Osteoblast (primary cell): ENCODE measurements around the gene PHF2. TPM values are rescaled to one million over a fixed set of nuclear protein-coding genes. Genes with fewer than 3 reads are reported as not detected.

ENCODE experiments used
- DNase-seq: peaks from one replicate; pipeline ENCODE4 v3.0.0; 2011; ENCODE audit warnings: low spot score, mixed read lengths; ENCODE audit not compliant: insufficient read length; ENCODE audit errors: missing footprints
- H2AFZ ChIP-seq: 2 replicates; pipeline ENCODE4 v1.6.0; 2011; ENCODE audit warnings: mild to moderate bottlenecking, low read length
- H3K27ac ChIP-seq: 2 replicates; pipeline ENCODE4 v1.5.1; 2011; ENCODE audit warnings: mild to moderate bottlenecking, low read depth, low read length, moderate library complexity
- H3K27me3 ChIP-seq: 2 replicates; pipeline ENCODE4 v1.6.0; 2012; ENCODE audit warnings: mild to moderate bottlenecking, control low read depth, inconsistent platforms, low read length, moderate library complexity; ENCODE audit not compliant: insufficient read depth
- H3K36me3 ChIP-seq: 2 replicates; pipeline ENCODE4 v1.5.1; 2011; ENCODE audit warnings: mild to moderate bottlenecking, low read length, control low read depth, moderate library complexity; ENCODE audit not compliant: insufficient read depth
- H3K4me1 ChIP-seq: 2 replicates; pipeline ENCODE4 v1.5.1; 2011; ENCODE audit warnings: mild to moderate bottlenecking, low read length, control low read depth, moderate library complexity; ENCODE audit not compliant: insufficient read depth
- H3K4me2 ChIP-seq: 2 replicates; pipeline ENCODE4 v1.6.0; 2011; ENCODE audit warnings: mild to moderate bottlenecking, low read length; ENCODE audit not compliant: insufficient read depth
- H3K4me3 ChIP-seq: fragments of 200-600 bp; sonication (generic); 3 replicates; pipeline ENCODE4 v1.5.1; 2012; ENCODE audit warnings: mild to moderate bottlenecking, low read length, inconsistent platforms; ENCODE audit not compliant: insufficient read depth
- H3K79me2 ChIP-seq: 2 replicates; pipeline ENCODE4 v1.6.0; 2012; ENCODE audit warnings: mild to moderate bottlenecking, low read length, control low read depth, inconsistent platforms; ENCODE audit not compliant: insufficient read depth
- H3K9me3 ChIP-seq: 2 replicates; pipeline ENCODE4 v1.5.1; 2011; ENCODE audit warnings: low read depth, low read length, control low read depth
- H4K20me1 ChIP-seq: 2 replicates; pipeline ENCODE4 v1.6.0; 2012; ENCODE audit warnings: mild to moderate bottlenecking, low read length, control low read depth; ENCODE audit not compliant: insufficient read depth
- total RNA-seq: library from RNA; depleted of rRNA; stranded (reverse); fragments of >200 nt; gene quantifications from 2 replicates; pipeline ENCODE4 v1.2.3, GENCODE V29; 2012
- TF ChIP-seq, protein P1 (sequence below): IDR thresholded peaks from 2 replicates; pipeline ENCODE4 v1.5.1; 2011; ENCODE audit warnings: mild to moderate bottlenecking, low read depth, low read length, moderate library complexity; ENCODE audit errors: extremely low read depth

Gene PHF2
- total RNA-seq, 1 donor: 14.8 TPM

DNA sequence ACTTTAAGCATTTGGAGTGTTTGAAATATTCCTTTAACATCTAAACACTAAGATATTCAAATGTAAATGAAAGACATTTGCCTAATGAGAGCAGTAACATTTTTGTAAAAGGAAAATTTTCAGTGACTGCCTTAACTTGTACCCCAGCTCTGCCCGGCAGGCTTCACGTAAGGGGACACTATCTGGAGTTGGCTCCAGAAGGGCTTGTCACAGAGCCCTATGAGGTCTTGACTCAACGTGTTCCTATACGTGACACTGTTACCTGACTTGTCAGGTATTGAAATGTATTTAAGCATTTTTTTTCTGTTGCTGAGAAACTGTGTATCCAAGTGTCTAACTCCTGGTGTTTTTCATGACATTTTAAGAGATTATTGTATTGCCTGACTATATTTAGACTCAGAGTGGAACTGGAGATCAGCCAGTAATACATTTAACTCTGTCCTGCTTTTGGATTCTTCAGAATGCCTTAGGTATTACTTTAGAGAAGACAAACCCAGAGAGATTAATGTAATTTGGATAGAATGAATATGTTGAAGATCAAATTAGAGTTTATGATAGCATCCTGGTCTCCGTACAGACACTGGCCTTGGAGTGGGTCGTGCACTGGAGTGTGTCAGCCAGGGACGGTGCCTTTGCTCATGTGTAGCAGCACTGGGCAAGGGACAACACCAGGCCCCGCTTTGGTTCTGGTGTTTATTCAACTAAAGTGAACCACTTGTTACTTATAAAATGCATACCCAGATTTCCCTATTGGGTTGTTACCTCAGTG is 34.6 kb upstream of the PHF2 start:
- Histone ChIP-seq H3K27me3 (no peaks in the 10 kb centered on the region), H3K4me3 (no peak overlapping the region), H3K36me3 (peaks cover 41% of the 10 kb centered on the region), H3K79me2 (peaks cover 22% of the 10 kb centered on the region), H3K9me3 (no peaks in the 10 kb centered on the region), H3K4me1 (no peaks in the 10 kb centered on the region), H3K27ac (no peak overlapping the region), H3K4me2 (no peak overlapping the region), H2AFZ (no peak overlapping the region), H4K20me1 (peaks cover 13% of the 10 kb centered on the region)
- DNase-seq: no peak
- TF ChIP-seq, protein P1, sequence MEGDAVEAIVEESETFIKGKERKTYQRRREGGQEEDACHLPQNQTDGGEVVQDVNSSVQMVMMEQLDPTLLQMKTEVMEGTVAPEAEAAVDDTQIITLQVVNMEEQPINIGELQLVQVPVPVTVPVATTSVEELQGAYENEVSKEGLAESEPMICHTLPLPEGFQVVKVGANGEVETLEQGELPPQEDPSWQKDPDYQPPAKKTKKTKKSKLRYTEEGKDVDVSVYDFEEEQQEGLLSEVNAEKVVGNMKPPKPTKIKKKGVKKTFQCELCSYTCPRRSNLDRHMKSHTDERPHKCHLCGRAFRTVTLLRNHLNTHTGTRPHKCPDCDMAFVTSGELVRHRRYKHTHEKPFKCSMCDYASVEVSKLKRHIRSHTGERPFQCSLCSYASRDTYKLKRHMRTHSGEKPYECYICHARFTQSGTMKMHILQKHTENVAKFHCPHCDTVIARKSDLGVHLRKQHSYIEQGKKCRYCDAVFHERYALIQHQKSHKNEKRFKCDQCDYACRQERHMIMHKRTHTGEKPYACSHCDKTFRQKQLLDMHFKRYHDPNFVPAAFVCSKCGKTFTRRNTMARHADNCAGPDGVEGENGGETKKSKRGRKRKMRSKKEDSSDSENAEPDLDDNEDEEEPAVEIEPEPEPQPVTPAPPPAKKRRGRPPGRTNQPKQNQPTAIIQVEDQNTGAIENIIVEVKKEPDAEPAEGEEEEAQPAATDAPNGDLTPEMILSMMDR: no peak

DNA sequence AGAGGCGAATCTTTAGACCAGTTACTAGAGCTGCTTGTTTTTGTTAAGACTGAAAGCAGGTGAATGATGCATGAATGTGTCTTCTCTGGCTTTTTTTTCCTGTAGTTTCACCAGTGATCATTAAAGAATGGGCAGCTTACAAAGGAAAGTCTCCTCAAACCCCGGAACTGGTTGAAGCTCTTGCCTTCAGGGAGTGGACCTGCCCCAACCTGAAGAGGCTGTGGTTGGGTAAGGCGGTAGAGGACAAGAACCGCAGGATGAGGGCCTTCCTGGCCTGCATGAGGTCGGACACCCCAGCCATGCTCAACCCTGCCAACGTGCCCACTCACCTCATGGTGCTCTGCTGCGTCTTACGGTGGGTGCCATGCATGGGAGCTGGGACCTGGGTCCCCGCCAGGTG is 33.3 kb upstream of the PHF2 start:
- H3K4me2 ChIP-seq: no peak overlapping the region
- TF ChIP-seq, protein P1: no peak
- no peaks in the 10 kb centered on the region for H3K27me3 ChIP-seq
- H4K20me1 ChIP-seq: peaks cover 13% of the 10 kb centered on the region
- H3K79me2 ChIP-seq: peaks cover 28% of the 10 kb centered on the region
- DNase-seq: no peak
- no peak overlapping the region for H3K4me3 ChIP-seq
- H2AFZ ChIP-seq: no peak overlapping the region
- peaks cover 36% of the 10 kb centered on the region for H3K36me3 ChIP-seq
- H3K27ac ChIP-seq: no peak overlapping the region
- H3K9me3 ChIP-seq: no peaks in the 10 kb centered on the region
- no peaks in the 10 kb centered on the region for H3K4me1 ChIP-seq

DNA sequence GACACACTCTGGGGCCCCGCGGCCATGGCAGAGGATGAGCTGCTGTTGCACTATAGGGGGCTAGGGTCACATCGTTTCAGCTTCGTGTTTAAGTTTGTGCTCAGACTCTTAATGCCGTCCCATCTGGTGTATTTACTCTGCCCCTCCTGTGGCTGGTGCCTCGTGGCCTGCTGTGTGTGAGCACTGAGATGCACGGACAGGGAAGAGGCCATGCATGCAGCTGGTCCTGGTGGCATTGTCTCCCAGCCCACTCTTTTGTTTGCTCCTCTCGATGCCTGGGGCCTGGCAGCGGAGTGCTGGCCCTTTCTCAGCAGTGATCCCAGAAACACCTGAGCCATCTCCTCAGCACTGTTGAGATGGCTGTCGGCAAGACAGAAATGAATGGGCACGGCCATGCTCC is 30.0 kb upstream of the PHF2 start:
- TF ChIP-seq, protein P1: no peak
- Histone ChIP-seq H3K9me3 (no peaks in the 10 kb centered on the region), H3K36me3 (peaks cover 33% of the 10 kb centered on the region), H2AFZ (no peak overlapping the region), H3K27me3 (no peaks in the 10 kb centered on the region), H3K4me2 (no peak overlapping the region), H3K79me2 (peaks cover 18% of the 10 kb centered on the region), H3K4me1 (no peaks in the 10 kb centered on the region), H4K20me1 (peaks cover 11% of the 10 kb centered on the region), H3K4me3 (no peak overlapping the region), H3K27ac (no peak overlapping the region)
- no peak for DNase-seq

DNA sequence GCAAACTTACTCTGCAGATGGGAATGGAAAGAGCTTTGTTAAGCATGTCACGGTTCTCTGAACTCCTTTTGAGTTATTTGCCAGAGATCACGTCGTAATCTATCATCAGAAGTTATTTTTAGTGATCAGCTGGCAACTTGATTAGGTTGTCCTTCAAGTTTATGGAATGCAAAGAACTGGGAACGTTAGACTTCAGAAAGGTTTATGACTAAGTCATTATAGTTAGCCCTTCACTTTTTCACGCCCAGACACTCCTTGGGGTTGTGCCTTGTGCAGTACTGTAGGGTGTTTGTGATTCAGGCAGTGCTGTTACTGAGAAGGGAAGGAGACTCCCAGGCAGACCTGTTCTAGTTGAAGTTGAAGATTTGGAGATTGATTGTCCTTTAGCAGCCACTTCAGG is 26.8 kb upstream of the PHF2 start:
- peaks cover 16% of the 10 kb centered on the region for H3K79me2 ChIP-seq
- H3K4me3 ChIP-seq: no peak overlapping the region
- H4K20me1 ChIP-seq: peaks cover 7% of the 10 kb centered on the region
- H2AFZ ChIP-seq: no peak overlapping the region
- H3K27ac ChIP-seq: no peak overlapping the region
- no peak for DNase-seq
- H3K27me3 ChIP-seq: no peaks in the 10 kb centered on the region
- TF ChIP-seq, protein P1: no peak
- H3K4me1 ChIP-seq: no peaks in the 10 kb centered on the region
- H3K36me3 ChIP-seq: peaks cover 36% of the 10 kb centered on the region
- no peaks in the 10 kb centered on the region for H3K9me3 ChIP-seq
- H3K4me2 ChIP-seq: no peak overlapping the region
